HepG2 (cell line): ENCODE data around the gene RIPOR1. TPM values are rescaled to one million over a fixed set of nuclear protein-coding genes. Genes with fewer than 3 reads are reported as not detected.

ENCODE experiments used
- ATAC-seq: fragments of 200-7000 bp; cut with Tn5 transposase; 3 replicates; pipeline ENCODE4 v1.9.1; 2020; ENCODE audit warnings: mild to moderate bottlenecking, moderate library complexity
- BruUV-seq: library from RNA; stranded (reverse); fragments of 400-500 nt; replicated peaks from 2 replicates; lab custom pipeline; 2021; lab: Mats Ljungman, UMichigan
- CTCF ChIA-PET: fragments of 300-600 bp; formaldehyde crosslinking; extraction: SDS; loops from one replicate; lab custom pipeline; 2021; ENCODE audit warnings: low total read pairs, inconsistent platforms, low intra/inter-chr PET ratio; lab: Yijun Ruan, JAX
- POLR2A ChIA-PET: fragments of 350-600 bp; sonication (Branson Sonifier 250); formaldehyde crosslinking; loops from one replicate; lab custom pipeline; 2020; ENCODE audit warnings: antibody characterized with exemption, inconsistent platforms; lab: Yijun Ruan, JAX
- DNase-seq: peaks from one replicate; pipeline ENCODE4 v3.0.0-alpha.2; 2015; ENCODE audit warnings: low spot score
- FAIRE-seq: peaks from 3 replicates; lab custom pipeline; 2011; peaks lifted over from hg19 to GRCh38; lab: Jason Lieb, UNC
- H2AFZ ChIP-seq: one replicate; pipeline ENCODE4 v1.6.1; 2011; ENCODE audit warnings: low read length, inconsistent platforms
- H3K27ac ChIP-seq: fragments of 300-600 bp; 3 replicates; pipeline ENCODE4 v1.8.0; 2011; ENCODE audit warnings: mixed run types, mild to moderate bottlenecking, mixed read lengths, low read length, inconsistent platforms; ENCODE audit not compliant: insufficient read depth; ENCODE audit errors: extremely low read length
- H3K27me3 ChIP-seq, 2 experiments: fragments of 200-600 bp in 1 of 2; 2 replicates in 1 of 2; 3 replicates in 1 of 2; pipeline versions ENCODE4 v1.6.0 to v1.8.0; 2011; ENCODE audit warnings: low read length in 2 of 2, mild to moderate bottlenecking in 2 of 2, moderate library complexity in 2 of 2, inconsistent platforms in 1 of 2; ENCODE audit not compliant: insufficient read depth in 2 of 2, control insufficient read depth in 1 of 2
- H3K36me3 ChIP-seq, 2 experiments: fragments of 200-600 bp in 1 of 2; replicated peaks in 1 of 2; 2 replicates in 1 of 2; 3 replicates in 1 of 2; pipeline versions ENCODE4 v1.5.1 to v1.8.0; 2011; ENCODE audit warnings: low read length in 2 of 2, inconsistent platforms in 1 of 2; ENCODE audit not compliant: insufficient read depth in 2 of 2, control insufficient read depth in 1 of 2
- H3K4me1 ChIP-seq: 2 replicates; pipeline ENCODE4 v1.5.1; 2012; ENCODE audit warnings: low read length, inconsistent platforms; ENCODE audit not compliant: insufficient read depth
- H3K4me2 ChIP-seq: 2 replicates; pipeline ENCODE4 v1.6.0; 2011; ENCODE audit warnings: low read depth, low read length, inconsistent platforms
- H3K4me3 ChIP-seq, 3 experiments: fragments of 200-600 bp in 1 of 3; sonication (generic), shearing (Covaris generic) in 1 of 3; replicated peaks in 1 of 3; 2 replicates each; pipeline ENCODE4 v1.5.1; 2011 to 2016; ENCODE audit warnings: low read length in 3 of 3, inconsistent platforms in 2 of 3, low read depth in 2 of 3, mild to moderate bottlenecking in 2 of 3, control low read depth in 1 of 3, mixed read lengths in 1 of 3; ENCODE audit not compliant: insufficient read depth in 1 of 3
- H3K79me2 ChIP-seq: one replicate; pipeline ENCODE4 v1.6.1; 2011; ENCODE audit warnings: low read length, inconsistent platforms; ENCODE audit not compliant: insufficient read depth
- H3K9ac ChIP-seq: 2 replicates; pipeline ENCODE4 v1.6.0; 2011; ENCODE audit warnings: mild to moderate bottlenecking, low read depth, low read length, inconsistent platforms; ENCODE audit not compliant: insufficient read depth
- H3K9me3 ChIP-seq: 2 replicates; pipeline ENCODE4 v1.5.1; 2012; ENCODE audit warnings: mild to moderate bottlenecking, low read length
- H4K20me1 ChIP-seq: 2 replicates; pipeline ENCODE4 v1.6.0; 2011; ENCODE audit warnings: inconsistent platforms, mild to moderate bottlenecking, low read length, moderate library complexity; ENCODE audit not compliant: insufficient read depth
- ATAD3A ChIP-seq: sonication (generic); formaldehyde crosslinking; IDR thresholded peaks from 2 replicates; pipeline ENCODE4 v1.4.0; 2020; ENCODE audit warnings: missing genetic modification reagents
- BORCS8-MEF2B ChIP-seq: sonication (generic); formaldehyde crosslinking; IDR thresholded peaks from 2 replicates; pipeline ENCODE4 v1.8.0; 2022; ENCODE audit warnings: mild to moderate bottlenecking, missing genetic modification reagents
- GPN1 ChIP-seq: sonication (generic); formaldehyde crosslinking; IDR thresholded peaks from 2 replicates; pipeline ENCODE4 v1.5.1; 2020; ENCODE audit warnings: missing genetic modification reagents, borderline replicate concordance
- MZF1 ChIP-seq: sonication (generic); formaldehyde crosslinking; IDR thresholded peaks from 2 replicates; pipeline ENCODE4 v1.8.1; 2023; ENCODE audit warnings: mild to moderate bottlenecking, missing genetic modification reagents, borderline replicate concordance
- TAF15 ChIP-seq: fragments of 200-400 bp; formaldehyde crosslinking; IDR thresholded peaks from one replicate; pipeline ENCODE4 v1.6.1; 2018; ENCODE audit warnings: mild to moderate bottlenecking, low read depth, low read length; ENCODE audit not compliant: poor library complexity, severe bottlenecking
- ZBTB20 ChIP-seq: sonication (generic); formaldehyde crosslinking; IDR thresholded peaks from 2 replicates; pipeline ENCODE4 v1.8.1; 2023; ENCODE audit warnings: missing genetic modification reagents, low read depth, mild to moderate bottlenecking, borderline replicate concordance
- ZFP36 ChIP-seq: fragments of 150-350 bp; IDR thresholded peaks from 2 replicates; pipeline ENCODE4 v1.6.1; 2018; ENCODE audit warnings: borderline replicate concordance, low read length, low read depth; ENCODE audit not compliant: partially characterized antibody
- ZFP41 ChIP-seq: sonication (generic); formaldehyde crosslinking; IDR thresholded peaks from 2 replicates; pipeline ENCODE4 v1.4.0; 2020; ENCODE audit warnings: mild to moderate bottlenecking, missing genetic modification reagents, borderline replicate concordance
- ZFP90 ChIP-seq: sonication (generic); formaldehyde crosslinking; IDR thresholded peaks from 2 replicates; pipeline ENCODE4 v1.8.0; 2022; ENCODE audit warnings: missing genetic modification reagents, mild to moderate bottlenecking, inconsistent platforms, borderline replicate concordance
- ZFX ChIP-seq: sonication (generic); formaldehyde crosslinking; IDR thresholded peaks from 2 replicates; pipeline ENCODE4 v1.4.0; 2020; ENCODE audit warnings: mild to moderate bottlenecking, low read depth, missing genetic modification reagents, moderate library complexity
- ZNF224 ChIP-seq: sonication (generic); formaldehyde crosslinking; IDR thresholded peaks from 2 replicates; pipeline ENCODE4 v1.5.0; 2020; ENCODE audit warnings: mild to moderate bottlenecking, missing genetic modification reagents
- ZNF503 ChIP-seq: sonication (generic); formaldehyde crosslinking; IDR thresholded peaks from 2 replicates; pipeline ENCODE4 v1.4.0; 2020; ENCODE audit warnings: missing genetic modification reagents
- ZNF670 ChIP-seq: sonication (generic); formaldehyde crosslinking; IDR thresholded peaks from 2 replicates; pipeline ENCODE4 v1.8.0; 2022; ENCODE audit warnings: mild to moderate bottlenecking, missing genetic modification reagents, borderline replicate concordance
- ZNF883 ChIP-seq: sonication (generic); formaldehyde crosslinking; IDR thresholded peaks from 2 replicates; pipeline ENCODE4 v1.5.1; 2020; ENCODE audit warnings: mild to moderate bottlenecking, missing genetic modification reagents; ENCODE audit errors: not compliant biosample characterization
- WGBS: methylation state at CpG from one replicate; pipeline ENCODE4 v1.1.6; 2017; ENCODE audit warnings: low lambda C conversion rate; 5-methylcytosine and 5-hydroxymethylcytosine counted together
- in situ Hi-C: cut with HindIII; loops from 2 replicates; pipeline ENCODE4 v1.10.0; 2017; ENCODE audit warnings: low pct_unique_long_range_greater_than_20kb; ENCODE audit not compliant: extremely low pct_ligation_motif_present
- intact Hi-C: fragments of 100-400 bp; cut with micrococcal nuclease; formaldehyde crosslinking; loops from one replicate; pipeline ENCODE4 v1.10.0; 2022; ENCODE audit not compliant: unreplicated experiment
- polyA plus RNA-seq, 8 experiments: library from polyadenylated mRNA; depleted of rRNA in 3 of 8; stranded (reverse) in 7 of 8; unstranded in 1 of 8; fragments of >200 nt; fragmentation: Illumina TruSeq in 4 of 8; extraction: Trizol in 4 of 8; gene quantifications; 2 replicates each; pipeline versions ENCODE4 v1.2.1 to v1.2.3, GENCODE V29; 2011 to 2016; ENCODE audit warnings: low read depth in 4 of 8, missing spikeins in 1 of 8, mixed read lengths in 1 of 8; ENCODE audit not compliant: insufficient read depth in 1 of 8
- total RNA-seq, 5 experiments: library from RNA; depleted of rRNA; stranded (reverse); fragments of >200 nt; fragmentation: Illumina TruSeq; extraction: Trizol; gene quantifications; 2 replicates each; pipeline ENCODE4 v1.2.3, GENCODE V29; 2016; ENCODE audit warnings: low read depth in 1 of 5
- TF ChIP-seq, protein P1 (sequence below): sonication (generic); formaldehyde crosslinking; IDR thresholded peaks from 2 replicates; pipeline ENCODE4 v1.8.1; 2022; ENCODE audit warnings: mild to moderate bottlenecking, missing genetic modification reagents

The RIPOR1 gene
- total and polyA plus RNA-seq, 2 of the 13 experiments (the other 11 are each of a cell fraction or from before 2014, with no cell fraction given) = 4.6 to 8.1 TPM

DNA sequence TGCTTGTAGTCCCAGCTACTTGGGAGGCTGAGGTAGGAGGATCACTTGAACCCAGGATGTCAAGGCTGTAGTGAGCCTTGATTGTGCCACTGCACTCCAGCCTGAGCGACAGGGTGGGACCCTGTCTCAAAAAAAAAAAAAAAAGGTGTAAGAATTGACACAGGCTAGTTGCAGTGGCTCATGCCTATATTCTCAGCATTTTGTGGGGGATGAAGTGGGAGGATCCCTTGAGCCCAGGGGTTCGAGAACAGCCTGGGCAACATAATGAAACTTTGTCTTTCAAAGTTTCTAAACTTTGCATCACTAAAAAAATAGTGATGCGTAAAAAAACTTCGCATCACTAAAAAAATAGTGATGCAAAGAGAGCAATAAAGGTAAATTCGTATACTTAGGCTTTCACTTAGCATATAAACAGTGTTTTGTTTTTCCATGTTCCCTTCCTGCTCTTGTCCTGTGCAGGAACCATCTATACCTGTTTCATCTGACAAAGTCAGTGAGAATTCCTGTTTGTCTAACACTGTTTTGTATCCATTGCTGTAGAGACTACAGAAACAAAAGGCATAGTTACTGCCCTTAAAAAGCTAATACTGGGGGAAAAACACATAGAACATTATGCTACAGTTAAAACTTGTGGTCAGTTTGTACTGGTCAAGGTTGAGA lies 65.8 kb downstream of the RIPOR1 start:
- H3K36me3 ChIP-seq = peaks cover 10 to 16% of the 10 kb centered on the region in 2 experiments
- no TSS peak for BruUV-seq
- TF ChIP-seq ZFP36 (no peak), ZNF224 (CRISPR knock-in tag) (no peak), ZFP90 (no peak), ZNF503 (no peak), ATAD3A (CRISPR knock-in tag) (no peak), ZNF883 (CRISPR knock-in tag) (no peak), MZF1 (CRISPR knock-in tag) (no peak), TAF15 (no peak), BORCS8-MEF2B (no peak), ZFP41 (CRISPR knock-in tag) (no peak), GPN1 (CRISPR knock-in tag) (no peak), ZFX (CRISPR knock-in tag) (no peak), ZNF670 (CRISPR knock-in tag) (no peak), ZBTB20 (CRISPR knock-in tag) (no peak)
- TF ChIP-seq, protein P1, sequence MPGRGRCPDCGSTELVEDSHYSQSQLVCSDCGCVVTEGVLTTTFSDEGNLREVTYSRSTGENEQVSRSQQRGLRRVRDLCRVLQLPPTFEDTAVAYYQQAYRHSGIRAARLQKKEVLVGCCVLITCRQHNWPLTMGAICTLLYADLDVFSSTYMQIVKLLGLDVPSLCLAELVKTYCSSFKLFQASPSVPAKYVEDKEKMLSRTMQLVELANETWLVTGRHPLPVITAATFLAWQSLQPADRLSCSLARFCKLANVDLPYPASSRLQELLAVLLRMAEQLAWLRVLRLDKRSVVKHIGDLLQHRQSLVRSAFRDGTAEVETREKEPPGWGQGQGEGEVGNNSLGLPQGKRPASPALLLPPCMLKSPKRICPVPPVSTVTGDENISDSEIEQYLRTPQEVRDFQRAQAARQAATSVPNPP (CRISPR knock-in tag) = no peak
- TF ChIP-seq, all 625 proteins: peak for 0
- Histone ChIP-seq H3K9ac (no peak overlapping the region), H3K4me3 (no peak overlapping the region), H3K27ac (no peak overlapping the region), H3K27me3 (no peaks in the 10 kb centered on the region), H3K4me2 (no peak overlapping the region), H3K9me3 (no peaks in the 10 kb centered on the region), H3K4me1 (no peaks in the 10 kb centered on the region), H4K20me1 (peaks cover 5% of the 10 kb centered on the region; the same call in 1 of the 2 replicates), H2AFZ (no peak overlapping the region), H3K79me2 (peaks cover 48% of the 10 kb centered on the region)
- CTCF ChIA-PET = no interaction called here
- FAIRE-seq = no peak
- ATAC-seq = no peak
- POLR2A ChIA-PET = no interaction called here
- no peak for DNase-seq
- intact Hi-C loops (no loop called here), in situ Hi-C loops (no loop called here)
- 98% methylated on average over 5 of the region's 5 CpGs for WGBS
